ENCODE data around the gene CACNA2D3. TPM values are rescaled to one million over a fixed set of nuclear protein-coding genes. Genes with fewer than 3 reads are reported as not detected.

The CACNA2D3 gene
- total RNA-seq, 6 experiments from 2014 or later = 0.14 to 0.23 (median 0.19) TPM; not detected in 2

GRCh38 chr3:54596087-54596486 is 473.7 kb downstream of the CACNA2D3 start:
- no peak for TF ChIP-seq CTCF (IDR thresholded peaks at IDR 0.05)
- Mint-ChIP-seq H3K36me3 (ENCODE audit: low read depth) (peaks cover 6% of the 10 kb centered on the region; the same call in 1 of the 2 replicates), H3K4me1 (ENCODE audit: low read depth) (no peaks in the 10 kb centered on the region), H3K27me3 (ENCODE audit: insufficient read depth) (no peaks in the 10 kb centered on the region; the same call in 1 of the 2 replicates), H3K27ac (no peak overlapping the region), H3K4me3 (no peak overlapping the region), H3K9me3 (peaks cover 33% of the 10 kb centered on the region)
- no peak for DNase-seq

- Mint-ChIP-seq H3K9me3 (peaks cover 35% of the 10 kb centered on the region), H3K36me3 (ENCODE audit: low read depth) (peaks cover 6% of the 10 kb centered on the region; the same call in 1 of the 2 replicates), H3K4me3 (no peak overlapping the region), H3K27me3 (ENCODE audit: insufficient read depth) (no peaks in the 10 kb centered on the region; the same call in 1 of the 2 replicates), H3K27ac (no peak overlapping the region), H3K4me1 (ENCODE audit: low read depth) (no peaks in the 10 kb centered on the region)
- no peak for TF ChIP-seq CTCF (IDR thresholded peaks at IDR 0.05)
- no peak for DNase-seq
Observed at GRCh38 chr3:54599716-54600115, 477.4 kb downstream of the CACNA2D3 start.

- Mint-ChIP-seq H3K36me3 (ENCODE audit: low read depth) (peaks cover 6% of the 10 kb centered on the region; the same call in 1 of the 2 replicates), H3K4me3 (no peak overlapping the region), H3K27ac (no peak overlapping the region), H3K9me3 (peaks cover 35% of the 10 kb centered on the region), H3K4me1 (ENCODE audit: low read depth) (no peaks in the 10 kb centered on the region), H3K27me3 (ENCODE audit: insufficient read depth) (no peaks in the 10 kb centered on the region; the same call in 1 of the 2 replicates)
- no peak for TF ChIP-seq CTCF (IDR thresholded peaks at IDR 0.05)
- no peak for DNase-seq
Observed at GRCh38 chr3:54600441-54601204, 478.3 kb downstream of the CACNA2D3 start.

- H3K9me3 Mint-ChIP-seq = peaks cover 38% of the 10 kb centered on the region
- no peaks in the 10 kb centered on the region for H3K27me3 Mint-ChIP-seq (ENCODE audit: insufficient read depth)
- no peak for TF ChIP-seq CTCF (IDR thresholded peaks at IDR 0.05)
- no peak overlapping the region for H3K27ac Mint-ChIP-seq
- no peak for DNase-seq
- no peaks in the 10 kb centered on the region for H3K36me3 Mint-ChIP-seq (ENCODE audit: low read depth)
- H3K4me3 Mint-ChIP-seq = no peak overlapping the region
- no peaks in the 10 kb centered on the region for H3K4me1 Mint-ChIP-seq (ENCODE audit: low read depth)
Observed at GRCh38 chr3:54604495-54604894, 482.1 kb downstream of the CACNA2D3 start.

GRCh38 chr3:54608041-54608440 is 485.7 kb downstream of the CACNA2D3 start:
- no peak overlapping the region for H3K27ac Mint-ChIP-seq
- H3K27me3 Mint-ChIP-seq (ENCODE audit: insufficient read depth) = no peaks in the 10 kb centered on the region
- H3K4me1 Mint-ChIP-seq (ENCODE audit: low read depth) = no peaks in the 10 kb centered on the region
- H3K36me3 Mint-ChIP-seq (ENCODE audit: low read depth) = no peaks in the 10 kb centered on the region
- peaks cover 55% of the 10 kb centered on the region for H3K9me3 Mint-ChIP-seq
- no peak for TF ChIP-seq CTCF (IDR thresholded peaks at IDR 0.05)
- H3K4me3 Mint-ChIP-seq = no peak overlapping the region
- DNase-seq = no peak
